Skeletal muscle cell (primary cell): ENCODE data around the gene USP17L21.
"Not testable (repeated sequence)": the region's sequence is repeated elsewhere in the genome, so short reads cannot be mapped to it uniquely, and the experiment has no call there.

Experiments
- DNase-seq: peaks from one replicate; pipeline ENCODE4 v3.0.0-alpha.2; 2010; ENCODE audit warnings: low read depth
- H3K4me3 ChIP-seq: 2 replicates; pipeline ENCODE4 v1.5.1; 2011; ENCODE audit warnings: low read depth, mild to moderate bottlenecking, control low read depth, low read length, moderate library complexity

Gene USP17L21, protein sequence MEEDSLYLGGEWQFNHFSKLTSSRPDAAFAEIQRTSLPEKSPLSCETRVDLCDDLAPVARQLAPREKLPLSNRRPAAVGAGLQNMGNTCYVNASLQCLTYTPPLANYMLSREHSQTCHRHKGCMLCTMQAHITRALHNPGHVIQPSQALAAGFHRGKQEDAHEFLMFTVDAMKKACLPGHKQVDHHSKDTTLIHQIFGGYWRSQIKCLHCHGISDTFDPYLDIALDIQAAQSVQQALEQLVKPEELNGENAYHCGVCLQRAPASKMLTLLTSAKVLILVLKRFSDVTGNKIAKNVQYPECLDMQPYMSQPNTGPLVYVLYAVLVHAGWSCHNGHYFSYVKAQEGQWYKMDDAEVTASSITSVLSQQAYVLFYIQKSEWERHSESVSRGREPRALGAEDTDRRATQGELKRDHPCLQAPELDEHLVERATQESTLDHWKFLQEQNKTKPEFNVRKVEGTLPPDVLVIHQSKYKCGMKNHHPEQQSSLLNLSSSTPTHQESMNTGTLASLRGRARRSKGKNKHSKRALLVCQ

GRCh38 chr4:9262572-9262971, at the start of gene USP17L21:
Gene USP17L21, plus strand, starts transcription at chr4:9262872. Its CDS starts 0 bp downstream, at chr4:9262872.
- DNase-seq, H3K4me3 ChIP-seq: not testable (repeated sequence)

- DNase-seq, H3K4me3 ChIP-seq: not testable (repeated sequence)
Observed at GRCh38 chr4:9214701-9215100, 48.0 kb upstream of the USP17L21 start.

DNA sequence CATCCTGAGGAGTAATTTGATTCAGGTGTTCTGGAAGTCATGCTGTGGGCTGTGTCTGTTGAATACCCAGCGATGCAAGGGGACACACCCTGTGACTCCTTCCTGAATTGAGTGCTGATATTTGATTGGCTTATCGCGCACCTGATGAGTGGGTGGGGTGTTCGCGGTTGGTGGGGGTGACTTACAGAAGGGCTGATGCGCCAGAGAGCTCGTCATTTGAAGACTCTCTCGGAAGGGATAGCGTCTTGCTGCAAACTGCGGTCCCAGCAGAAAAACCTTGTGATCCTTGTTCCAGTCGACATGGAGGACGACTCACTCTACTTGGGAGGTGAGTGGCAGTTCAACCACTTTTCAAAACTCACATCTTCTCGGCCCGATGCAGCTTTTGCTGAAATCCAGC, 47.6 kb upstream of the USP17L21 start, which contains the start of gene USP17L11:
TSS of gene USP17L11 (plus strand) at position 301 of the 400 bp plus-strand sequence. CDS start at position 301, 0 bp downstream.
- not testable (repeated sequence) for H3K4me3 ChIP-seq, DNase-seq

DNA sequence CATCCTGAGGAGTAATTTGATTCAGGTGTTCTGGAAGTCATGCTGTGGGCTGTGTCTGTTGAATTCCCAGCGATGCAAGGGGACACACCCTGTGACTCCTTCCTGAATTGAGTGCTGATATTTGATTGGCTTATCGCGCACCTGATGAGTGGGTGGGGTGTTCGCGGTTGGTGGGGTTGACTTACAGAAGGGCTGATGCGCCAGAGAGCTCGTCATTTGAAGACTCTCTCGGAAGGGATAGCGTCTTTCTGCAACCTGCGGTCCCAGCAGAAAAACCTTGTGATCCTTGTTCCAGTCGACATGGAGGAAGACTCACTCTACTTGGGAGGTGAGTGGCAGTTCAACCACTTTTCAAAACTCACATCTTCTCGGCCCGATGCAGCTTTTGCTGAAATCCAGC, 42.8 kb upstream of the USP17L21 start, which contains the start of gene USP17L12:
TSS of gene USP17L12 (plus strand) at position 301 of the 400 bp plus-strand sequence. CDS start at position 301, 0 bp downstream.
- DNase-seq, H3K4me3 ChIP-seq: not testable (repeated sequence)

- not testable (repeated sequence) for H3K4me3 ChIP-seq, DNase-seq
Observed at GRCh38 chr4:9224596-9224995, 38.1 kb upstream of the USP17L21 start, which contains the start of gene USP17L13. Gene USP17L13, plus strand, starts transcription at chr4:9224896. Its CDS starts 0 bp downstream, at chr4:9224896.

- not testable (repeated sequence) for H3K4me3 ChIP-seq, DNase-seq
Observed at GRCh38 chr4:9230249-9230648, 32.4 kb upstream of the USP17L21 start.

GRCh38 chr4:9234085-9234484, 28.6 kb upstream of the USP17L21 start, which contains the start of gene USP17L15:
Gene USP17L15, plus strand, starts transcription at chr4:9234385. Its CDS starts 0 bp downstream, at chr4:9234385.
- not testable (repeated sequence) for DNase-seq, H3K4me3 ChIP-seq

DNA sequence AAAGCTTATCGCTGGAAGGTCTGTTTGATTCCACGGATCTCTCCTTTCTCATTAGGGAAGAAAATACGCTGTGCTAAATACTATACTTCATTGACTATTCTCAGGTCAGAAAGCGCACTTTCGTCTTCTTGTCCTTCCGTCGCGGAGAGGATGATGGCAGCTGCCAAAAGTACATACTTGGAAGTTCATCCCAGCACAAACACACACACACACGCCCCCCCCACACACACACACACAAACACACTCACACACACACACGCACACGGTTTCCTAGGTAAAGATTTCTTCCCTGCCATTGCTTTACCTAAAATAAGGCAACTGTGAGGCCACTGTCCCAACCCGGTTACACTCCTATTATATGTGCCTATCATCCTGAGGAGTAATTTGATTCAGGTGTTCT, 24.2 kb upstream of the USP17L21 start:
- DNase-seq, H3K4me3 ChIP-seq: not testable (repeated sequence)

DNA sequence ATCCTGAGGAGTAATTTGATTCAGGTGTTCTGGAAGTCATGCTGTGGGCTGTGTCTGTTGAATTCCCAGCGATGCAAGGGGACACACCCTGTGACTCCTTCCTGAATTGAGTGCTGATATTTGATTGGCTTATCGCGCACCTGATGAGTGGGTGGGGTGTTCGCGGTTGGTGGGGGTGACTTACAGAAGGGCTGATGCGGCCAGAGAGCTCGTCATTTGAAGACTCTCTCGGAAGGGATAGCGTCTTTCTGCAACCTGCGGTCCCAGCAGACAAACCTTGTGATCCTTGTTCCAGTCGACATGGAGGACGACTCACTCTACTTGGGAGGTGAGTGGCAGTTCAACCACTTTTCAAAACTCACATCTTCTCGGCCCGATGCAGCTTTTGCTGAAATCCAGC, 19.1 kb upstream of the USP17L21 start, which contains the start of gene USP17L17:
TSS of gene USP17L17 (plus strand) at position 301 of the 400 bp plus-strand sequence. CDS start at position 301, 0 bp downstream.
- H3K4me3 ChIP-seq, DNase-seq: not testable (repeated sequence)

DNA sequence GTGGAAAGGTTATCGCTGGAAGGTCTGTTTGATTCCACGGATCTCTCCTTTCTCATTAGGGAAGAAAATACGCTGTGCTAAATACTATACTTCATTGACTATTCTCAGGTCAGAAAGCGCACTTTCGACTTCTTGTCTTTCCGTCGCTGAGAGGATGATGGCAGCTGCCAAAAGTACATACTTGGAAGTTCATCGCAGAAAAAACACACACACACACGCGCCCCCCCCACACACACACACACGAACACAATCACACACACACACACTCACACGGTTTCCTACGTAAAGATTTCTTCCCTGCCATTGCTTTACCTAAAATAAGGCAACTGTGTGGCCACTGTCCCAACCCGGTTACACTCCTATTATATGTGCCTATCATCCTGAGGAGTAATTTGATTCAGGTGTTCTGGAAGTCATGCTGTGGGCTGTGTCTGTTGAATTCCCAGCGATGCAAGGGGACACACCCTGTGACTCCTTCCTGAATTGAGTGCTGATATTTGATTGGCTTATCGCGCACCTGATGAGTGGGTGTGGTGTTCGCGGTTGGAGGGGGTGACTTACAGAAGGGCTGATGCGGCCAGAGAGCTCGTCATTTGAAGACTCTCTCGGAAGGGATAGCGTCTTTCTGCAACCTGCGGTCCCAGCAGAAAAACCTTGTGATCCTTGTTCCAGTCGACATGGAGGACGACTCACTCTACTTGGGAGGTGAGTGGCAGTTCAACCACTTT, 14.6 kb upstream of the USP17L21 start, which contains the start of gene USP17L18:
TSS of gene USP17L18 (plus strand) at position 678 of the 728 bp plus-strand sequence. CDS start at position 678, 0 bp downstream.
- not testable (repeated sequence) for H3K4me3 ChIP-seq, DNase-seq

GRCh38 chr4:9253078-9253477, 9.6 kb upstream of the USP17L21 start, which contains the start of gene USP17L19:
Gene USP17L19, plus strand, starts transcription at chr4:9253378. Its CDS starts 0 bp downstream, at chr4:9253378.
- DNase-seq, H3K4me3 ChIP-seq: not testable (repeated sequence)

DNA sequence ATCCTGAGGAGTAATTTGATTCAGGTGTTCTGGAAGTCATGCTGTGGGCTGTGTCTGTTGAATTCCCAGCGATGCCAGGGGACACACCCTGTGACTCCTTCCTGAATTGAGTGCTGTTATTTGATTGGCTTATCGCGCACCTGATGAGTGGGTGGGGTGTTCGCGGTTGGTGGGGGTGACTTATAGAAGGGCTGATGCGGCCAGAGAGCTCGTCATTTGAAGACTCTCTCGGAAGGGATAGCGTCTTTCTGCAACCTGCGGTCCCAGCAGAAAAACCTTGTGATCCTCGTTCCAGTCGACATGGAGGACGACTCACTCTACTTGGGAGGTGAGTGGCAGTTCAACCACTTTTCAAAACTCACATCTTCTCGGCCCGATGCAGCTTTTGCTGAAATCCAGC, 4.8 kb upstream of the USP17L21 start, which contains the start of gene USP17L20:
TSS of gene USP17L20 (plus strand) at position 301 of the 400 bp plus-strand sequence. CDS start at position 301, 0 bp downstream.
- not testable (repeated sequence) for DNase-seq, H3K4me3 ChIP-seq

- not testable (repeated sequence) for DNase-seq, H3K4me3 ChIP-seq
Observed at GRCh38 chr4:9267319-9267718, 4.6 kb downstream of the USP17L21 start, which contains the start of gene USP17L22. Gene USP17L22, plus strand, starts transcription at chr4:9267619. Its CDS starts 0 bp downstream, at chr4:9267619.

- DNase-seq, H3K4me3 ChIP-seq: not testable (repeated sequence)
Observed at GRCh38 chr4:9271719-9272118, 9.0 kb downstream of the USP17L21 start.
